IMR-90 (cell line): ENCODE data around the gene BRCA1.

Experiments used
- CTCF ChIP-seq: conservative IDR thresholded peaks from 2 replicates; pipeline ENCODE4 v1.5.1; 2012; ENCODE audit warnings: mild to moderate bottlenecking, low read depth, low read length, improper control_type of control experiment
- FOS ChIP-seq: fragments of 150-350 bp; IDR thresholded peaks from 2 replicates; pipeline ENCODE4 v1.6.1; 2016; ENCODE audit warnings: low read depth, low read length
- RAD21 ChIP-seq: IDR thresholded peaks from 2 replicates; pipeline ENCODE4 v1.6.1; 2012; ENCODE audit warnings: low read length, improper control_type of control experiment
- USF2 ChIP-seq: fragments of 150-350 bp; IDR thresholded peaks from 2 replicates; pipeline ENCODE4 v1.6.1; 2017; ENCODE audit warnings: mild to moderate bottlenecking, antibody characterized with exemption, low read length, low read depth

GRCh38 chr17:43106552-43106951, 18.6 kb downstream of the BRCA1 start:
- no peak for TF ChIP-seq CTCF
- TF ChIP-seq USF2 = no peak
- no peak for TF ChIP-seq FOS
- no peak for TF ChIP-seq RAD21
